Measurements from ENCODE around the gene DYNC1I1.

- TF ChIP-seq, protein P1, sequence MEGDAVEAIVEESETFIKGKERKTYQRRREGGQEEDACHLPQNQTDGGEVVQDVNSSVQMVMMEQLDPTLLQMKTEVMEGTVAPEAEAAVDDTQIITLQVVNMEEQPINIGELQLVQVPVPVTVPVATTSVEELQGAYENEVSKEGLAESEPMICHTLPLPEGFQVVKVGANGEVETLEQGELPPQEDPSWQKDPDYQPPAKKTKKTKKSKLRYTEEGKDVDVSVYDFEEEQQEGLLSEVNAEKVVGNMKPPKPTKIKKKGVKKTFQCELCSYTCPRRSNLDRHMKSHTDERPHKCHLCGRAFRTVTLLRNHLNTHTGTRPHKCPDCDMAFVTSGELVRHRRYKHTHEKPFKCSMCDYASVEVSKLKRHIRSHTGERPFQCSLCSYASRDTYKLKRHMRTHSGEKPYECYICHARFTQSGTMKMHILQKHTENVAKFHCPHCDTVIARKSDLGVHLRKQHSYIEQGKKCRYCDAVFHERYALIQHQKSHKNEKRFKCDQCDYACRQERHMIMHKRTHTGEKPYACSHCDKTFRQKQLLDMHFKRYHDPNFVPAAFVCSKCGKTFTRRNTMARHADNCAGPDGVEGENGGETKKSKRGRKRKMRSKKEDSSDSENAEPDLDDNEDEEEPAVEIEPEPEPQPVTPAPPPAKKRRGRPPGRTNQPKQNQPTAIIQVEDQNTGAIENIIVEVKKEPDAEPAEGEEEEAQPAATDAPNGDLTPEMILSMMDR (conservative IDR thresholded peaks at IDR 0.05 in 1 of 2, IDR thresholded peaks at IDR 0.05 in 1 of 2; ENCODE audit: extremely low read depth in 1 of 2, insufficient read depth in 1 of 2, low read depth in 1 of 2, low read length in 2 of 2), result no peak
- no peak for TF ChIP-seq EZH2 (IDR thresholded peaks at IDR 0.05; ENCODE audit: borderline replicate concordance, low read length)
These were observed 236.8 kb downstream of the DYNC1I1 start for GRCh38 chr7:96009148-96009547.

Measured in mammary epithelial cell (primary cell).